Heart right ventricle (tissue), 16 donors: Measurements from ENCODE around the gene MLC1. TPM values are rescaled to one million over a fixed set of nuclear protein-coding genes. Genes with fewer than 3 reads are reported as not detected.

Experiments used
- ATAC-seq, 8 donors: fragments of 200-7000 bp; cut with Tn5 transposase; one replicate each; pipeline ENCODE4 v1.9.1; 2020; ENCODE audit warnings: mild to moderate bottlenecking in 8 of 8, moderate library complexity in 8 of 8, moderate number of reproducible peaks in 1 of 8
- DNase-seq, 2 donors: peaks; one replicate each; pipeline ENCODE4 v3.0.0-alpha.2; 2020
- H3K27ac ChIP-seq, 10 donors: fragments of 200-600 bp; sonication (generic) in 2 of 10; one replicate each; pipeline versions ENCODE4 v1.5.0 to v1.8.0; 2020 to 2022; ENCODE audit warnings: mild to moderate bottlenecking in 3 of 10
- H3K27me3 ChIP-seq, 7 donors: fragments of 200-600 bp; one replicate each; pipeline ENCODE4 v1.8.0; 2021 to 2022; ENCODE audit warnings: mild to moderate bottlenecking in 2 of 7
- H3K36me3 ChIP-seq, 9 donors: fragments of 200-600 bp; sonication (generic) in 1 of 9; one replicate each; pipeline versions ENCODE4 v1.5.0 to v1.8.0; 2020 to 2022; ENCODE audit warnings: mild to moderate bottlenecking in 2 of 9
- H3K4me1 ChIP-seq, 9 donors: fragments of 200-600 bp; sonication (generic) in 1 of 9; one replicate each; pipeline versions ENCODE4 v1.5.0 to v1.8.0; 2020 to 2022; ENCODE audit warnings: mild to moderate bottlenecking in 4 of 9
- H3K4me3 ChIP-seq, 10 donors: fragments of 200-600 bp; sonication (generic) in 2 of 10; one replicate each; pipeline versions ENCODE4 v1.5.0 to v1.8.0; 2020 to 2022; ENCODE audit warnings: mild to moderate bottlenecking in 7 of 10, moderate library complexity in 2 of 10
- H3K9me3 ChIP-seq, 11 donors: fragments of 200-600 bp in 10 of 11; sonication (generic) in 2 of 11; one replicate each; pipeline versions ENCODE4 v1.5.0 to v1.8.0; 2013 to 2022; ENCODE audit warnings: mild to moderate bottlenecking in 2 of 11, control low read depth in 1 of 11, moderate library complexity in 1 of 11
- CTCF ChIP-seq, 9 donors: fragments of 200-600 bp; sonication (generic) in 2 of 9; IDR thresholded peaks; one replicate each; pipeline versions ENCODE4 v1.5.0 to v1.8.0; 2021 to 2022; ENCODE audit warnings: antibody characterized with exemption in 9 of 9, mild to moderate bottlenecking in 5 of 9, moderate library complexity in 1 of 9
- WGBS, 2 donors: extraction: QIAGEN DNeasy Blood & Tissue Kit; methylation state at CpG; one replicate each; pipeline ENCODE4 v1.1.7; 2013; ENCODE audit warnings: inconsistent platforms in 1 of 2; 5-methylcytosine and 5-hydroxymethylcytosine counted together
- intact Hi-C, 10 donors: fragments of 100-400 bp; cut with DNase I; formaldehyde crosslinking; loops; one replicate each; pipeline versions ENCODE4 v1.11.1 to v1.14.2; 2022
- polyA plus RNA-seq, 2 donors: library from polyadenylated mRNA; stranded (reverse); fragments of 200-250 nt; gene quantifications; one replicate each; pipeline ENCODE4 v1.2.3, GENCODE V29; 2013
- total RNA-seq, 10 donors: library from RNA; stranded (reverse); fragmentation: NEBNext Ultra II Directional in 3 of 10; extraction: Animal tissue kit (Norgen Biotek cat#: 25700) in 3 of 10; gene quantifications; one replicate each; pipeline versions ENCODE4 v1.2.1 to v1.2.4, GENCODE V29; 2021 to 2023
- donor health status: Arrhythmogenic right ventricular cardiomyopathy.
- donor health status: ischemic (EF 13 %, LVEDD 7.1; RV severe dilation, severe dysfunction).
- donor health status: healthy with polysubstance abuse.
- donor health status: DM: no; HTN: yes; CAD: no.
- donor health status: DM: no; HTN: no; CAD: no.
- donor health status: ischemic (EF 25% LVEDD 6.9; RV normal size, moderate dysfunction).
- donor health status: ischemic (EF 25% LVEDD 5.7; RV mildly dilated, moderate dysfunction).
- donor health status: healthy.
- donor health status: DM: yes; HTN: yes; CAD: no.
- donor health status: Ischemic cardiomyopathy.
- donor health status: ischemic (EF 35%, LVEDD 5.7; RV mildly dilated, moderate dysfunction).
- donor health status: nonischemic (EF 11% LVEDD 7.7; RV severe dilation, severe dysfunction).
- donor health status: DM: yes; HTN: yes; CAD: no.
- donor health status: PGD.
- donor health status: ischemic (EF 29% LVEDD 5.4; RV normal size, mild dysfunction).
- donor health status: nonischemic (EF 23%, LVEDD 6.1; RV moderate dilation, normal function).

MLC1 gene
- total and polyA plus RNA-seq, 12 donors: 0.03 to 1.6 (median 0.22) TPM; not detected in 4

- peaks cover 0 to 18% (median 0%) of the 10 kb centered on the region in 7 donors for H3K27me3 ChIP-seq
- H3K9me3 ChIP-seq: peaks cover 0 to 19% (median 7%) of the 10 kb centered on the region in 11 donors
- no peak for ATAC-seq
- H3K27ac ChIP-seq: no peak overlapping the region
- no peak for DNase-seq
- WGBS, 2 donors: 75 to 78% methylated on average over 17 of the region's 17 CpGs
- intact Hi-C loops: no loop called here
- no peak for TF ChIP-seq CTCF (IDR thresholded peaks at IDR 0.05)
- no peak overlapping the region for H3K4me3 ChIP-seq
- H3K36me3 ChIP-seq: no peaks in the 10 kb centered on the region
- no peaks in the 10 kb centered on the region for H3K4me1 ChIP-seq
Observed at GRCh38 chr22:50041361-50042065, 43.7 kb downstream of the MLC1 start.

GRCh38 chr22:50040717-50041116 lies 44.5 kb downstream of the MLC1 start:
- H3K9me3 ChIP-seq: peaks cover 0 to 19% (median 7%) of the 10 kb centered on the region in 11 donors
- no peaks in the 10 kb centered on the region for H3K4me1 ChIP-seq
- DNase-seq: no peak
- 88 to 92% methylated on average over 7 of the region's 7 CpGs for WGBS, 2 donors
- peaks cover 0 to 16% (median 0%) of the 10 kb centered on the region in 7 donors for H3K27me3 ChIP-seq
- H3K27ac ChIP-seq: no peak overlapping the region
- no peak for ATAC-seq
- H3K4me3 ChIP-seq: no peak overlapping the region
- no peak for TF ChIP-seq CTCF (IDR thresholded peaks at IDR 0.05)
- intact Hi-C loops: no loop called here
- no peaks in the 10 kb centered on the region for H3K36me3 ChIP-seq

GRCh38 chr22:50039669-50040443 lies 45.4 kb downstream of the MLC1 start:
- ATAC-seq: no peak

More at GRCh38 chr22:50039669-50040443, 45.4 kb downstream of the MLC1 start:
- H3K27me3 ChIP-seq: peaks cover 0 to 20% (median 7%) of the 10 kb centered on the region in 7 donors
- no peaks in the 10 kb centered on the region for H3K36me3 ChIP-seq
- H3K4me1 ChIP-seq: no peaks in the 10 kb centered on the region
- H3K9me3 ChIP-seq: peaks cover 0 to 19% (median 7%) of the 10 kb centered on the region in 11 donors
- no peak overlapping the region for H3K4me3 ChIP-seq
- intact Hi-C loops: loop anchor here in 4 of 10 donors (10.0 kb wide), 1 partner anchor 275 kb away; no protein-coding TSS in a partner anchor
- TF ChIP-seq CTCF (IDR thresholded peaks at IDR 0.05): no peak
- no peak overlapping the region for H3K27ac ChIP-seq
- no peak for DNase-seq
- WGBS, 2 donors: 92 to 93% methylated on average over 29 of the region's 29 CpGs
